Spleen (tissue), 7 donors: ENCODE measurements around the gene RPL7L1.

ENCODE experiments used
- CTCF ChIP-seq, 11 experiments: fragments of 200-600 bp in 7 of 11; fragments of 450-650 bp in 4 of 11; sonication (generic) in 4 of 11; IDR thresholded peaks in 8 of 11; conservative IDR thresholded peaks in 3 of 11; 1 replicate in 7 of 11; 2 replicates in 4 of 11; pipeline versions ENCODE4 v1.4.0 to v1.8.0; 2016 to 2021; ENCODE audit warnings: antibody characterized with exemption in 11 of 11, inconsistent platforms in 4 of 11, mild to moderate bottlenecking in 1 of 11
- POLR2A ChIP-seq, 3 donors: fragments of 450-650 bp; IDR thresholded peaks; one replicate each; pipeline ENCODE4 v1.5.1; 2017; ENCODE audit warnings: antibody characterized with exemption in 3 of 3, mild to moderate bottlenecking in 1 of 3
- donor health status: DM: no; HTN: no; CAD: no; lungs with moderate emphysema.
- donor health status: DM: no; HTN: no; CAD: no.
- donor health status: DM: no; HTN: no; CAD: no.

- TF ChIP-seq CTCF (IDR thresholded peaks at IDR 0.05 in 8 of 11, conservative IDR thresholded peaks at IDR 0.05 in 3 of 11) = no peak
- no peak for TF ChIP-seq POLR2A (IDR thresholded peaks at IDR 0.05)
These were observed 6.1 kb upstream of the RPL7L1 start for GRCh38 chr6:42873313-42873712.
